ENCODE measurements around the gene NAV3.

NAV3 gene

DNA sequence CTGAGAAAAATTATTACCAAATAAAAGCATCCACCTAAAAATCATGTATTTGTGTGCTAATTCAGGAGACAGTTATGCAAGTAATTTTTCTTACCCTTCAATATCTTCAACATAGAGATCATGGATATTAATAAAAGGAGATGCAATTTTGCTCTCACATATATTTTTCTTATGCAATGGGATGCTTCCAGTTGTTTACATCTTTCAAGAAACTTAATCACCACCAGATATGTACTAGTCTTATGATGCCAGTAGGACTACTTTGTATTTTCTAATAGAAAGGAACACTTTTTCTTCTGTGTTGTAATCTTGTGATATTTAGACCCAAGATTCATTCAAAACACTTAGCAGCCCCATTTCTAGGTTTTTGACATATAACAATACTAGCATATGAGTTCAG is 107.6 kb downstream of the NAV3 start:
- DNase-seq, result no peak

DNA sequence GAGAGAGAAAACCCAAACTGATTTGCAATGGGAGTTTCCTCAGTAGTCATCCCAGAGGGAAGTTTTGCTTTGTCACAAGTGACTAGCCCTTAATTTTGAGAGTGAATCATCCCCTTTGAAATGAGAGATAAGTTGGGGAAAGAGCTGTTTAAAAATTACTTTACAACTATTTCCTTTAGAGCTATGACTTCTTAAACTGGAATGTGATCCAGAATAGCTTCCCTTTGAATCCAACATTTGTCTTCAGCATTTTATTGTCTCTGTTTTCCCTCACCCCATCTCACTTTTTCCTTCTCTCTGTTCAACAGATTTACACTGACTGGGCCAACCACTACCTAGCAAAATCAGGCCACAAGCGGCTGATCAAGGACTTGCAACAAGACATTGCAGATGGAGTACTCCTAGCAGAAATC is 109.3 kb downstream of the NAV3 start:
- DNase-seq, result no peak

DNA sequence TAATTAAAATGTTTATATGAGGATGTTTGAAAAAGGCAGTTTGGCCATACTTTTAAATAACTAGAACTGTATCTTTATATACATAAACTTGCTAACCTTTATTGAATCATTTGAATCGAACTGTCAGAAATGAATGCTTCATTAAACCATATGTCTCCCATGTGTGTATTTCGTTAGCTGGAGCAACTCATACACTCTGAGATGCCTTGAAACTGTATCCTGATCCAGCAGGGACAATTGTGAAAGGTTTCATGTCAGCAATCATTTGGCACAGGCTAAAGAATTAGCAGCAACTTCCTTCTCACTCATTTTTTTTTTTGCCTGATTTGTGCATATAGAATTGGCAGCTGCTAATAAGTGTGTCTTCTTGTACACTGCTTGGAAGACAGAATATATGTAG is 109.9 kb downstream of the NAV3 start:
- DNase-seq, result no peak

DNA sequence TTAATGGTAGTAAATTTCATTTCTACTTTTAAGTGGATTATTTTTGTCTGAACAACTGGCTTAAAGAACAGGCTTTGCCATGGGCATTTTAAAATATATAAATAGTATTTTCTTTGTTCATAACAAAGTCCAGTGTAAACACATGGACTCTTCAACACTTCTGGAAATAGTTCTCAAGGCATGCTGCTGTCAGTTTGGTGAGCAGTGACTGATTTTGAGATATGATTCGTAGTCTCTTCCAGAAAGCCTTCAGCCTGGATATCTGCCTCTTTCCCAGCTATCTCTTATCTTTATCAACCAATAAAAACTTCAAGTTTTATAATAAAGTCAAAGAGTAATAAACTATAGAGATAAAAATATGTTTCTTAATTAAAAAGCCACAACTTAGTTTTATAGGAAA is 110.7 kb downstream of the NAV3 start:
- DNase-seq, result no peak

DNA sequence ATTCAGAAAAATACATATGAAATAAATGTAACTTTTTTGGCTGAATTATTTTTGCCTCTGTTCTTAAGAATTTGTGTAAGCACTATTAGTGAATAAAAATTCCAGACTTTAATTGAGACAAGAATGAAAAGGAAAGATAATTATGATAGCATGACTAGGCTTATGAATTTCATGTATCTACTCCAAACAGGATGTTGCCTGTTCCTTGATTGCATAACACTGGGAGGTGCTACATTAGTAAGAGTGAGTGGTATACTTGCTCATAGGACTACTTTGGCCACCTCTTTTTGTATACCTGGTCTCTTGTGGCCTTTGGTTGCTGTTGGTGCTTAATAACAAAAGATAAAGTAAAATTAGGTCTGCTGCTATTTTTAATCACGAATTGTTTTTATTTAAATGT is 112.8 kb downstream of the NAV3 start:
- DNase-seq, result no peak

GRCh38 chr12:77946541-77947061 is 115.9 kb downstream of the NAV3 start:
- no peak for DNase-seq

GRCh38 chr12:77947330-77947729 is 116.6 kb downstream of the NAV3 start:
- DNase-seq, result no peak

GRCh38 chr12:77947746-77948145 is 117.1 kb downstream of the NAV3 start:
- DNase-seq, result no peak

DNA sequence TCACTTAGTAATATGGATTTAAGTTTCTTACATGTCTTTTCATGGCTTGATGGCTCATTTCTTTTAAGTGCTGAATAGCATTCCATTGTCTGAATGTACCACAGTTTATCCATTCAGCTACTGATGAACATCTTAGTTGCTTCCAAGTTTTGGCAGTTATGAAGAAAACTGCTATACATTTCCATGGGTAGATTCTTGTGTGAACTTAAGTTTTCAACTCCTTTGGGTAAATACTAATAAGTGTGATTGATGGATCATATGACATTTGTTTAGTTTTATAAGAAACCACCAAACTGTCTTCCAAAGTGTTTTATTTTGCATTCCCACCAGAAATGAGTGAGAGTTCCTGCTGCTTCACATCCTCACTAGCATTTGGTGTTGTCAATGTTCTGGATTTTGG is 119.2 kb downstream of the NAV3 start:
- no peak for DNase-seq

DNA sequence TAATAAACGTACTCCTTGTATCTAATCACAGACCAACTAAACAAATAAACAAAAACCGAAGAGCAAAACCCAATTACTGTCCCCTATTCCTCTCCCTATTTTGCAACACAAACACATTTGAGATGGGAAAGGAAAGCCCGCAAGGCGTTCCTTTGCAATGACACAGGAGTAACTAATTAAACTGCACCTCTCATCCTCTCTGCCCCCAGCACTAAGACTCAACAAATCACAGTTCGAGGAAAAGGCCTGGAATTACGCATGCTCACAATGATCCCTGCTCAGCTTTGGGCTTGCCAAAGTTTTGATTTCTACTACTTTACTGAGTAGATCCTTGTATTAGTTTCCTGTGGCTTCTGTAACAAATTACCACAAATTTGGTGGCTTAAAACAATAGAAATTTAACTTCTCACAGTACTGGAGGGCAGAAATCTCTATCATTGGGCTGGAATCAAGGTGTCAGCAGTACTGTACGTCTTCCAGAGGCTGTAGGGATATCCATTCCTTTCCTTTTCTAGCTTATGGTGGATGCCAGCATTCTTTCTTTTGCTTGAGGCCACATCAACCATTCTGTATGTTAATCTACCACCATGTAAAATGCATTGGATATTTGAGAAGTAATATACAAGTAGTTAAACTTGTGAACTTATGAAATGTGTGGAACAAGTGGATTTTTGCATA is 123.0 kb downstream of the NAV3 start:
- no peak for DNase-seq

GRCh38 chr12:77954206-77954555 is 123.5 kb downstream of the NAV3 start:
- DNase-seq, result no peak

DNA sequence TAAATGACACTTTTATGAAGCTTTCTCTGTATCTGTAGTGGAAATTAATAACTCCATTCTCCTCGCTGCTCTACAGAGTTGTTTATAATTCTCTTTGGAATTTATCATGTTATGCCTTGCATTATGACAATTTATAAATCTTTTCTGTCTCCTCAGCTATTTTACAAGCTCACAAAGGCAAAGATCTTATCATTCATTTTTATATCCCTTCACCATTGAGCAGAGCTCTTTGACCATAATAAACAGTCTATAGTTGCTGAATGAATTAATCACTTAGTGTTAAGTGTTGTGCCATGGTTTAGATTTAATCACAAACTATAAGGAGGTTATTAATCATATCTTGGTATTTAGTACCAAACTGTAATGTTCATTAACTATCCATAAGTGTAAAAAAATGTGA is 126.4 kb downstream of the NAV3 start:
- DNase-seq, result no peak

DNA sequence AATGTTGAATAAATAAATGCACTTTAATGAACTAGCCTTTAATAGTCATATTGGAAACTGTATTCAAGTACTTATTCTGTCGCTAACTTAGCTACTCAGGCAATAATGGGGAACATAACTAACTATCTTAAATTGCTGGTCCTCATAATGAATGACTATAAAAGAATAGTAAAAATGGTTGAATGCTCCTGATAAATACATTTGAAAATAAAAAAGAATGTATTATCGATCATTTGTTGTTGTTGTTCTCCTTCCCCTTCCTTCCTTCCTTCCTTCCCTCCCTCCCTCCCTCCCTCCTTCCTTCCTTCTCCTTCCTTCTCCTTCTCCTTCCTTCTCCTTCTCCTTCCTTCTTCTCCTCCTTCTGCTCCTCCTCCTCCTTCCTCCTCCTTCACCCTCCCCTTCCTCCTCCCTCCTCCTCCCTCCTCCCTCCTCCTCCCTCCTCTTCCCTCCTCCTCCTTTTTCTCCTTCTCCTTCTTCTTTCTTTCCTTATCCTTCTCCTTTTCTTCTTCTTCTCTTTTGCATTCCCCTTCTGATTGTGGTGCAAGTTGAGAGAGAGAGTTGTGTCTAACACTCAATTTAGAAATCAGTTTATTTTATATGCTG is 133.0 kb downstream of the NAV3 start:
- DNase-seq, result no peak

- no peak for DNase-seq
Observed at GRCh38 chr12:77965790-77966189, 135.1 kb downstream of the NAV3 start.

GRCh38 chr12:77968021-77968420 is 137.3 kb downstream of the NAV3 start:
- no peak for DNase-seq

DNA sequence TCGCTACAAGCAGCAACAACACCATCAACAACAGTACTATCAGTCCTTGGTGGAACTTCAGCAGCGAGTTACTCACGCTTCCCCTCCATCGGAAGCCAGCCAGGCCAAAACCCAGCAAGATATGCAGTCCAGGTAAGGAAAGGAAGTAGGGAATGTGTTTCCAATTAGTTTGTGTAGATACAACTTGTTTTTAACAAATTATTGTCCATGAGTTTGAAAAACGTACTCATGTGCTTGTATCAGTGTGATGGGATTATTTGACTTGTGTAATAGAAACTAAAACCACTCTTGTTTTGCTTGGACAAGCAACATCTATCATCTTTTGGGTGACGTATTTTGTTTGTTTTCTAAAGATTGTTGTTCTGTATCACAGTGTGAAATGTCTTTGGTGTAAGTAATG is 137.9 kb downstream of the NAV3 start:
- DNase-seq, result no peak

DNA sequence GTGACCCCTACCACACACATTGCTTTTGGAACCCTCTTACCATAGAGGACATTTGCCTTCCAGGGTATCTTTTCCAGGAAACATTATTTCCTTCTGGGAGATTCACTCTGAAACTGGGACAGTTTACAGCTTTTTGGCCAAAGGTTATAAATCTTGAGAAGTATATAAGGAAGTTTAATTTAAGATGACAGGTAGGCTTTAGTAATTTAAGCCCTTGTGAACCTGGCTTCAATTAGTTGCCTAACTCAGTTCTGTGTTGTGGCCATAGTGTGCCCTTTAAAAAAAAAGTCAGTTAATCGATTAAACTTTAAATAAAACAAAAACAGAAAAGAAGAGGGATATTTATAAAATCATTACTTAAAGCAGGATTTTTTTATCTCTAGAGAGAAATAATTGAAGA is 142.9 kb downstream of the NAV3 start:
- no peak for DNase-seq

GRCh38 chr12:77974645-77975044 is 144.0 kb downstream of the NAV3 start:
- no peak for DNase-seq

- no peak for DNase-seq
Observed at GRCh38 chr12:77979597-77980250, 149.0 kb downstream of the NAV3 start.

GRCh38 chr12:77980782-77981181 is 150.1 kb downstream of the NAV3 start:
- DNase-seq, result no peak

DNA sequence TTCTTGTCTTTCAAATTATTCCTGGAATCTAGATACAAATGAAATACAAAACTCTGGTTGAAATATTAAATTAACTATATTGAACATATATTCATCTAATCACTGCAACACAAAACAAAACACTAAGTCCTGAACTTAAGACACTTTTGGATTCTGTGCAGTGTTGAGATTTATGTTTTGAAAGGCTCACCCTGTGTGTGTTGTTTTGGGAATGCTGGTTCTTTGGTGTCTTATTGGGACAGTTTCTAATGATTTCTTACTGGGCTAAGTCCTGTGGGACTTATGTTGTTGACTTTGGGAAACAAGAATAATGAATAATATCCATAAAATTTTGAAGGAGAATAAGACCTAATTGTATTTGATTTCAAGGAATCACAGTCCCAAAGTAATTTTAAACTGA is 153.2 kb downstream of the NAV3 start:
- no peak for DNase-seq

GRCh38 chr12:77992760-77993159 is 162.1 kb downstream of the NAV3 start:
- DNase-seq, result no peak

DNA sequence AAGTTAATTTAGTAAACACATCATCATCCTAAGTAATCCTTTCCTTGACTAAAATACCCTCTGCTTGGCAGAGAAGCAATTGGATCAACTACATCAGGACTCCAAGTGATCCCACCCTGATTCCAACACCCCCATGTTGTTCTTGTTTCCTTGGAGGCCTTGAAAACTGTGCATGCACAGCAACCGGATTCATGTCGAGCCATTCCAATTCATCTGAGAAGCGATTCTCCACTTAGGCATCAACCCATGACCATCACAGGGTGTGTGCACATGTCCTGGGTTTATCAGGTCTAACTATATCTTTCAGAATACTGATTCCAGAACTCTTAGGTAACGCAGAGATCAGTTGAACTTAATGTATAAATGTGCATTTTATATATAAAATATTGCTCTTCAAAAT is 163.0 kb downstream of the NAV3 start:
- no peak for DNase-seq

- DNase-seq, result no peak
Observed at GRCh38 chr12:77995436-77996167, 164.9 kb downstream of the NAV3 start.
